SJSA1 (cell line): Measurements from ENCODE around the gene NME5. TPM values are rescaled to one million over a fixed set of nuclear protein-coding genes. Genes with fewer than 3 reads are reported as not detected.

Experiments used
- DNase-seq, 2 experiments: peaks; one replicate each; pipeline ENCODE4 v3.0.0-alpha.2; 2015 to 2020; ENCODE audit warnings: low spot score in 2 of 2, low read depth in 1 of 2
- H3K27ac ChIP-seq: fragments of 250-450 bp; sonication (Bioruptor Pico); 2 replicates; pipeline ENCODE4 v1.5.1; 2020; ENCODE audit warnings: mild to moderate bottlenecking, moderate library complexity
- H3K27me3 ChIP-seq: fragments of 250-450 bp; sonication (Bioruptor Pico); replicated peaks from 2 replicates; pipeline ENCODE4 v1.5.1; 2020; ENCODE audit warnings: mild to moderate bottlenecking, moderate library complexity
- H3K36me3 ChIP-seq: fragments of 250-450 bp; sonication (Bioruptor Pico); 2 replicates; pipeline ENCODE4 v1.5.1; 2020; ENCODE audit warnings: mild to moderate bottlenecking
- H3K4me1 ChIP-seq: fragments of 250-450 bp; sonication (Bioruptor Pico); replicated peaks from 2 replicates; pipeline ENCODE4 v1.6.1; 2021; ENCODE audit warnings: mild to moderate bottlenecking
- H3K4me3 ChIP-seq: fragments of 250-450 bp; sonication (Bioruptor Pico); 2 replicates; pipeline ENCODE4 v1.5.1; 2020; ENCODE audit warnings: mild to moderate bottlenecking
- H3K9me3 ChIP-seq: fragments of 250-450 bp; sonication (Bioruptor Pico); replicated peaks from 2 replicates; pipeline ENCODE4 v1.5.1; 2020; ENCODE audit warnings: mild to moderate bottlenecking
- total RNA-seq: library from RNA; depleted of rRNA; stranded (reverse); fragments of >200 nt; shearing (Covaris generic); gene quantifications from 2 replicates; pipeline ENCODE4 v1.2.3, GENCODE V29; 2014

The NME5 gene
- total RNA-seq, 1 experiment from 2014 or later = not detected

GRCh38 chr5:138111181-138111580 is 28.0 kb downstream of the NME5 start:
- DNase-seq = no peak
- H3K36me3 ChIP-seq = no peaks in the 10 kb centered on the region
- H3K4me1 ChIP-seq = peaks cover 28% of the 10 kb centered on the region
- H3K27ac ChIP-seq = no peak overlapping the region
- H3K27me3 ChIP-seq = no peaks in the 10 kb centered on the region; the same call in 1 of the 2 replicates
- H3K4me3 ChIP-seq = no peak overlapping the region
- no peaks in the 10 kb centered on the region for H3K9me3 ChIP-seq

DNA sequence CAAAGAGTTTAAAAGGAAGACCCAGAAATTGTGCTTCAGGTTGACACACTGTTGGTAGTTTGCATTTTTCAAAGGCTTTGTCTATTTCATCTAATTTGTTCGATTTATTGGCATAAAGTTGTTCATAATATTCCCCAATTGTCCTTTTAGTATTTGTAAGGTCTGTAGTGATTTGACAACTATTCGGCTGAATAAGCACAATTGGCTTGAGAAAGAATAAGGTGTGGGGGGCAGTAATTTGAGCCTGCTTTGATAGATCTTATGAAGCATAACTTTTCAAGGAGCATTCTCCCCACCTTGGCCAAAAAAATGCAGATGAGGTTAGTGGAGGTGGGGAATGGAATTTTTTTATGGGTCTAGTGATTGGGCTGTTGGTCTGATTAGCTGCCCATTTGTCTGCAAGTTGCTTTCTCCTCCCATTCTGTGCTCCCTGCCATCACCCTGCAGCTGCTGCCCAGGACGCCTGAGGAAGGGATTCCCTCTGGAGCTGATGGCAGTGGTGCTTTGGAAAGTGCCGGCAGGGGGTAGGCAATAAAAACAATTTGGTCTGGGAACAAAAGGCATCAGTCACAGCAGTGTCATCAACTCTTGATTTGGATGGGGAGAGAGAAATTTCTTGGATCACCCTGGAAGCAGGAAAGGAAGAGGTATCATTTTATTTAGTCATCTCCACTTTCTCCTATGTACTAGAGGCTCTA is 28.8 kb downstream of the NME5 start:
- peaks cover 28% of the 10 kb centered on the region for H3K4me1 ChIP-seq
- no peak overlapping the region for H3K27ac ChIP-seq
- H3K9me3 ChIP-seq = no peaks in the 10 kb centered on the region
- H3K4me3 ChIP-seq = no peak overlapping the region
- peak in 1 of 2 experiments; percentile 22 for DNase-seq
- H3K36me3 ChIP-seq = no peaks in the 10 kb centered on the region
- no peaks in the 10 kb centered on the region for H3K27me3 ChIP-seq

DNA sequence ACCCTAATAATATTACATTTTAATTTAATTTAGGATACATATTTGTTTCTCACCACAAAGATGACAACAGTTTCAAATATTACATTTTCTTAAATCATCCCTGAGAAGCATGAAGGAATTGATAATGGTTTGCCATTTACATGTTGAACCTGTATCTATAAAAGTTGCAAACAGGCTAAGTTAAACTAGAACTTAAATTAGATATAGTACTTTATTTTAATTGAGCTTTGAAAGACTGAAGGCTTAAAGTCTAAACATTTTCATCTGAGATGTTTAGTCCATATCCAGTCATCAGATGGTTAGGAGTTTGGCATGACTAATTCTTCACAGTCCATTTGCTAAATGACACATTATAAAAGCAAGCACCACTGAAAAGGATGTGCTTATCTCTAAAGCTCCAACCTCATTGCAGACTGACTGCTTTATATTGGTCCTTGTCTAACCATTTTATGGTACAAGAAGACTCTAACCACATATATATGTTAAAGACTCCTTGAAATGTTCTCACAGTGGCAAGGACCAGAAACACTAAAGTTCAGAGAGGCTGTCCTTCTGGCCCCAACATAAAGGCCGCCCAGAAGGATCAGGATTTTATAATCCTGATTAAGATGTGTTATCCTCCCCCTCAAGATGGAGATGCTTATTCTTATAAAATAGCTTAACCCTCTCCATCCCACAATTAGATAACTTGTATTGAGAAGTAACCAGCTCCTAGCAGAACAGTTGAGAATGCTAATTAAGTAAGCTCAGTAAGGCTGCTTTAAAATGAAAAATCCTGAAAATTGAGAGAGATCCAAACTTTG is 29.6 kb downstream of the NME5 start:
- no peaks in the 10 kb centered on the region for H3K36me3 ChIP-seq
- no peak for DNase-seq
- no peaks in the 10 kb centered on the region for H3K27me3 ChIP-seq
- no peak overlapping the region for H3K4me3 ChIP-seq
- no peak overlapping the region for H3K27ac ChIP-seq
- H3K9me3 ChIP-seq = no peaks in the 10 kb centered on the region
- peaks cover 28% of the 10 kb centered on the region for H3K4me1 ChIP-seq

- H3K4me3 ChIP-seq = no peak overlapping the region
- no peak overlapping the region for H3K27ac ChIP-seq
- no peaks in the 10 kb centered on the region for H3K9me3 ChIP-seq
- peaks cover 19% of the 10 kb centered on the region for H3K4me1 ChIP-seq
- H3K36me3 ChIP-seq = no peaks in the 10 kb centered on the region
- DNase-seq = no peak
- peaks cover 18% of the 10 kb centered on the region for H3K27me3 ChIP-seq
Measured at GRCh38 chr5:138107213-138107612, 32.0 kb downstream of the NME5 start.

GRCh38 chr5:138105709-138106108 is 33.5 kb downstream of the NME5 start:
- Histone ChIP-seq H3K27ac (no peak overlapping the region), H3K4me3 (no peak overlapping the region), H3K36me3 (peaks cover 3% of the 10 kb centered on the region; the same call in 1 of the 2 replicates), H3K9me3 (no peaks in the 10 kb centered on the region), H3K4me1 (peaks cover 4% of the 10 kb centered on the region), H3K27me3 (peaks cover 27% of the 10 kb centered on the region)
- DNase-seq = no peak

DNA sequence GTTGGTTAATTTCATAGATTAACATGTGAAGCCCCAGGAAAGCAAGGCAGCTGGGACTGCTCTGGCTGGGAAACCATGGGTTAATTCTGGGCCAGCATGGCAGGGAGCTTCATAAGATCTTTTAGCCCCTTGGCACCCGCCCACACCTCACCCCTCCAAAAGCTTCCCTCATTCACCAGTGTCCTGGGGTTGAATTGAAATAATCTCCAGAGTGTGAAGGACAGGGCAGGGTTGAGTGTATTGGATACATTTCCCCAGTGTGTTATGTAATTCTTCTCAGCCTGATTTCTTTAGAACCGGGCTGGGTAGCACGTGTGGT is 36.0 kb downstream of the NME5 start:
- no peaks in the 10 kb centered on the region for H3K4me1 ChIP-seq
- H3K4me3 ChIP-seq = no peak overlapping the region
- peaks cover 3% of the 10 kb centered on the region; the same call in 1 of the 2 replicates for H3K36me3 ChIP-seq
- DNase-seq = no peak
- H3K27me3 ChIP-seq = peaks cover 27% of the 10 kb centered on the region
- H3K27ac ChIP-seq = no peak overlapping the region
- H3K9me3 ChIP-seq = no peaks in the 10 kb centered on the region

GRCh38 chr5:138102454-138103318 is 36.5 kb downstream of the NME5 start:
- no peak overlapping the region for H3K27ac ChIP-seq
- no peaks in the 10 kb centered on the region for H3K9me3 ChIP-seq
- no peak overlapping the region for H3K4me3 ChIP-seq
- H3K4me1 ChIP-seq = no peaks in the 10 kb centered on the region
- DNase-seq = no peak
- H3K36me3 ChIP-seq = peaks cover 3% of the 10 kb centered on the region; the same call in 1 of the 2 replicates
- H3K27me3 ChIP-seq = peaks cover 30% of the 10 kb centered on the region

- Histone ChIP-seq H3K36me3 (peaks cover 3% of the 10 kb centered on the region; the same call in 1 of the 2 replicates), H3K4me3 (no peak overlapping the region), H3K27ac (no peak overlapping the region), H3K27me3 (peaks cover 38% of the 10 kb centered on the region), H3K4me1 (no peaks in the 10 kb centered on the region), H3K9me3 (no peaks in the 10 kb centered on the region; the same call in 1 of the 2 replicates)
- DNase-seq = no peak
Measured at GRCh38 chr5:138096997-138097828, 42.0 kb downstream of the NME5 start.

- no peaks in the 10 kb centered on the region for H3K36me3 ChIP-seq
- no peak for DNase-seq
- no peaks in the 10 kb centered on the region; the same call in 1 of the 2 replicates for H3K9me3 ChIP-seq
- no peak overlapping the region for H3K27ac ChIP-seq
- H3K27me3 ChIP-seq = peaks cover 35% of the 10 kb centered on the region
- H3K4me3 ChIP-seq = no peak overlapping the region
- H3K4me1 ChIP-seq = no peaks in the 10 kb centered on the region
Measured at GRCh38 chr5:138096363-138096762, 42.9 kb downstream of the NME5 start.

DNA sequence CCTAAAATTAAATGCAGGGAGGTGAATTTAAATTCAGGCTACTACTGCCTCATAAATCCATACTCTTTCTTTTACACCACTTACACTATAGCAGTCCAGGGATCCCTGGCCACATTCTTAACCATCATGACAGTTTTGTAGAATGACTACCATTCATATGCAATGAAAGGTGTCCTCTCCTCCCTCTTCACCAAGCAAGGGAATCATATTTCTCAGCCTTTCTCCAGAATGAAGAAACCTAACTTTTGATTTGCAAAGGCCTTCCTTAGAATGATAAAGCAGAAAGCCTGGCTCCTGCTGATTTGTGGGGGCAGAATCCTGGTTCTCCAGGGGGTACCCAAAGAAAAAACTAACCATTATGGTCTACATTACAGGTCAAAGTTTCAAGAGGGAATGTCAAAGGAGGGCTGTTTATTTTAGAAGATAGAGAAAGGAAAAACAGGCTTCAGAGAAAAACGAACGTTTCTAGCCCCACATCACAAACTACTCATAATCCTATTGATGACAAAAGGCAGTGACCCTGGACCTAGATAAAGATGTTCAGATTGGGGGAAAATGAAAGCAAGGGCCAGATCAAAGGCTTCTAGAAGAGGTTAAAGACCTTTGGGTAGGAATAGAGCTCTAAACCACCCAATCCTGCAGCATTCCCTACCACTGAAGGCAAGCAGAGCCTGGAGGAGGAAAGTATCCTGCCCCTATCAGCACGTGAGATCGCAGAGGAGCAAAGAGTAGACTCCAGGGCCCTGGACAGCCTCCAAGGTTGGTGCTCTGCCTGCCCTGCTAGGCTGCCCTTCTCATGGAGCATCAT is 43.9 kb downstream of the NME5 start:
- Histone ChIP-seq H3K36me3 (no peaks in the 10 kb centered on the region), H3K27me3 (peaks cover 39% of the 10 kb centered on the region), H3K9me3 (no peaks in the 10 kb centered on the region; the same call in 1 of the 2 replicates), H3K27ac (no peak overlapping the region), H3K4me3 (no peak overlapping the region), H3K4me1 (no peaks in the 10 kb centered on the region)
- no peak for DNase-seq

- H3K9me3 ChIP-seq = no peaks in the 10 kb centered on the region; the same call in 1 of the 2 replicates
- no peak for DNase-seq
- H3K4me3 ChIP-seq = no peak overlapping the region
- H3K36me3 ChIP-seq = no peaks in the 10 kb centered on the region
- H3K27ac ChIP-seq = no peak overlapping the region
- no peaks in the 10 kb centered on the region for H3K4me1 ChIP-seq
- peaks cover 39% of the 10 kb centered on the region for H3K27me3 ChIP-seq
Measured at GRCh38 chr5:138093036-138093435, 46.2 kb downstream of the NME5 start.

DNA sequence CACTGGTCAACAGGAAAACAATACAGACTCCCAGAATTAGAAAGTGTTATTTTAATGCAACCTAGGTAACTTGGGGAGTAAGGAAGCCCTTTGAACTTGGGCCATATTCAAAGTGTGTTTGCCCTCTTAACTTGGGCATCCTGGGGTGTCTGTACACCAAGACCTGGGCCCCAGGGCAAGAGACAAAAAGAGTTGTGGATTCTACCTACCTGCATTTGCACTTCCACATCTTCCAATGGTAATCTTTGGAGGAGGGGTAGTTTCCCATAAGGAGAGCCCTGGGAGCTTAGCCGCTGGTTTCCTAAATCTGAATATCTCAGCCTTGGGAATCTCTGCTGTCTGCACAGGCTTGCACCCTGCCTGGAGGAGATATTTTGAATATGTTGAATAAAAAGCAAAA is 46.9 kb downstream of the NME5 start:
- Histone ChIP-seq H3K27me3 (peaks cover 39% of the 10 kb centered on the region), H3K27ac (no peak overlapping the region)

More for the DNA sequence above, 46.9 kb downstream of the NME5 start:
- Histone ChIP-seq H3K9me3 (no peaks in the 10 kb centered on the region; the same call in 1 of the 2 replicates), H3K4me3 (no peak overlapping the region), H3K36me3 (no peaks in the 10 kb centered on the region), H3K4me1 (no peaks in the 10 kb centered on the region)
- DNase-seq = no peak
